DND-41 (cell line): ENCODE results near the gene MFSD2B.

Source experiments
- ATAC-seq: fragments of 200-7000 bp; cut with Tn5 transposase; 3 replicates; pipeline ENCODE4 v1.9.1; 2021; ENCODE audit warnings: low read depth; ENCODE audit not compliant: insufficient read depth
- DNase-seq: peaks from one replicate; pipeline ENCODE4 v3.0.0-alpha.2; 2020
- H2AFZ ChIP-seq: 2 replicates; pipeline ENCODE4 v1.6.0; 2012; ENCODE audit warnings: low read depth, low read length
- H3K27ac ChIP-seq: 2 replicates; pipeline ENCODE4 v1.5.1; 2012; ENCODE audit warnings: low read length, inconsistent platforms
- H3K27me3 ChIP-seq: fragments of 200-600 bp; sonication (generic); 2 replicates; pipeline ENCODE4 v1.6.0; 2012; ENCODE audit warnings: low read length, mild to moderate bottlenecking, inconsistent platforms; ENCODE audit not compliant: insufficient read depth, poor library complexity
- H3K36me3 ChIP-seq: 2 replicates; pipeline ENCODE4 v1.5.1; 2012; ENCODE audit warnings: low read length, inconsistent platforms; ENCODE audit not compliant: insufficient read depth
- H3K4me1 ChIP-seq: 2 replicates; pipeline ENCODE4 v1.5.1; 2012; ENCODE audit warnings: mild to moderate bottlenecking, low read length; ENCODE audit not compliant: insufficient read depth
- H3K4me2 ChIP-seq: 2 replicates; pipeline ENCODE4 v1.6.0; 2012; ENCODE audit warnings: mild to moderate bottlenecking, moderate library complexity, low read length, inconsistent platforms; ENCODE audit not compliant: insufficient read depth
- H3K4me3 ChIP-seq, 2 experiments: fragments of 200-600 bp in 1 of 2; shearing (Covaris generic) in 1 of 2; 2 replicates each; pipeline ENCODE4 v1.5.1; 2012 to 2016; ENCODE audit warnings: inconsistent platforms in 2 of 2, low read length in 2 of 2, mild to moderate bottlenecking in 2 of 2, low read depth in 1 of 2, moderate library complexity in 1 of 2
- H3K79me2 ChIP-seq: 2 replicates; pipeline ENCODE4 v1.6.0; 2012; ENCODE audit warnings: low read length, inconsistent platforms; ENCODE audit not compliant: insufficient read depth
- H3K9ac ChIP-seq: 2 replicates; pipeline ENCODE4 v1.6.0; 2012; ENCODE audit warnings: low read depth, mild to moderate bottlenecking, inconsistent platforms, low read length, moderate library complexity
- H3K9me3 ChIP-seq: 2 replicates; pipeline ENCODE4 v1.5.1; 2012; ENCODE audit warnings: low read length, moderate library complexity, mild to moderate bottlenecking, inconsistent platforms; ENCODE audit not compliant: insufficient read depth, severe bottlenecking
- H4K20me1 ChIP-seq: 2 replicates; pipeline ENCODE4 v1.6.0; 2012; ENCODE audit warnings: low read length; ENCODE audit not compliant: insufficient read depth
- CTCF ChIP-seq: IDR thresholded peaks from 2 replicates; pipeline ENCODE4 v1.5.1; 2012; ENCODE audit warnings: borderline replicate concordance, low read length, moderate library complexity, mild to moderate bottlenecking; ENCODE audit not compliant: poor library complexity, severe bottlenecking; ENCODE audit errors: extremely low read depth
- EZH2 ChIP-seq: IDR thresholded peaks from 3 replicates; pipeline ENCODE4 v1.6.1; 2012; ENCODE audit warnings: borderline replicate concordance, low read depth, mild to moderate bottlenecking, moderate library complexity, low read length, inconsistent platforms; ENCODE audit not compliant: severe bottlenecking

Gene MFSD2B

GRCh38 chr2:23994567-23994966 is 15.3 kb upstream of the MFSD2B start:
- Histone ChIP-seq H3K9me3 (no peaks in the 10 kb centered on the region), H3K9ac (no peak overlapping the region)

GRCh38 chr2:24007693-24008092 is 2.2 kb upstream of the MFSD2B start:
- no peak overlapping the region for H3K9ac ChIP-seq
- H4K20me1 ChIP-seq = no peaks in the 10 kb centered on the region
- no peak overlapping the region for H3K4me2 ChIP-seq
- no peak overlapping the region for H2AFZ ChIP-seq
- H3K27me3 ChIP-seq = no peaks in the 10 kb centered on the region
- H3K4me1 ChIP-seq = no peaks in the 10 kb centered on the region
- H3K79me2 ChIP-seq = no peaks in the 10 kb centered on the region
- H3K4me3 ChIP-seq = no peak overlapping the region
- no peak overlapping the region for H3K27ac ChIP-seq
- TF ChIP-seq EZH2 (no peak), CTCF (no peak)
- no peak for DNase-seq
- H3K9me3 ChIP-seq = no peaks in the 10 kb centered on the region
- no peak for ATAC-seq
- no peaks in the 10 kb centered on the region for H3K36me3 ChIP-seq

More at GRCh38 chr2:23994567-23994966, 15.3 kb upstream of the MFSD2B start:
- no peak for DNase-seq
- TF ChIP-seq EZH2 (no peak), CTCF (no peak)
- H3K79me2 ChIP-seq = no peaks in the 10 kb centered on the region
- no peaks in the 10 kb centered on the region for H3K4me1 ChIP-seq
- no peak for ATAC-seq
- H3K27me3 ChIP-seq = no peaks in the 10 kb centered on the region
- H4K20me1 ChIP-seq = no peaks in the 10 kb centered on the region
- no peak overlapping the region for H3K4me3 ChIP-seq
- H3K36me3 ChIP-seq = peaks cover 12% of the 10 kb centered on the region; the same call in 1 of the 2 replicates
- no peak overlapping the region for H3K4me2 ChIP-seq
- H2AFZ ChIP-seq = no peak overlapping the region
- no peak overlapping the region for H3K27ac ChIP-seq

GRCh38 chr2:24008672-24009366 is 1.1 kb upstream of the MFSD2B start:
- H3K4me3 ChIP-seq = no peak overlapping the region
- no peaks in the 10 kb centered on the region for H3K4me1 ChIP-seq
- TF ChIP-seq EZH2 (no peak), CTCF (no peak)
- no peak overlapping the region for H3K9ac ChIP-seq
- H3K9me3 ChIP-seq = no peaks in the 10 kb centered on the region
- no peaks in the 10 kb centered on the region for H3K79me2 ChIP-seq
- no peak overlapping the region for H2AFZ ChIP-seq
- H3K27ac ChIP-seq = no peak overlapping the region
- no peak for DNase-seq
- no peak for ATAC-seq
- no peaks in the 10 kb centered on the region for H3K36me3 ChIP-seq
- H4K20me1 ChIP-seq = no peaks in the 10 kb centered on the region
- no peak overlapping the region for H3K4me2 ChIP-seq
- H3K27me3 ChIP-seq = no peaks in the 10 kb centered on the region
